Measurements from ENCODE around the gene UNC50.
"Not testable (repeated sequence)": the region's sequence is repeated elsewhere in the genome, so short reads cannot be mapped to it uniquely, and the experiment has no call there.

The UNC50 gene

GRCh38 chr2:98583816-98584618 is 24.4 kb upstream of the UNC50 start:
- no peak overlapping the region for H3K4me3 ChIP-seq (ENCODE audit: low read length)
- no peak for DNase-seq (ENCODE audit: low read depth)
- TF ChIP-seq CTCF (conservative IDR thresholded peaks at IDR 0.05; ENCODE audit: low read depth, low read length) = no peak

GRCh38 chr2:98585386-98585785 is 23.0 kb upstream of the UNC50 start:
- no peak for DNase-seq (ENCODE audit: low read depth)
- H3K4me3 ChIP-seq (ENCODE audit: low read length) = no peak overlapping the region
- no peak for TF ChIP-seq CTCF (conservative IDR thresholded peaks at IDR 0.05; ENCODE audit: low read depth, low read length)

- H3K4me3 ChIP-seq (ENCODE audit: low read length) = no peak overlapping the region
- DNase-seq (ENCODE audit: low read depth) = no peak
- no peak for TF ChIP-seq CTCF (conservative IDR thresholded peaks at IDR 0.05; ENCODE audit: low read depth, low read length)
Observed at GRCh38 chr2:98586551-98587140, 21.7 kb upstream of the UNC50 start.

- no peak for TF ChIP-seq CTCF (conservative IDR thresholded peaks at IDR 0.05; ENCODE audit: low read depth, low read length)
- no peak for DNase-seq (ENCODE audit: low read depth)
Observed at GRCh38 chr2:98588880-98589431, 19.4 kb upstream of the UNC50 start.

GRCh38 chr2:98589489-98589888 is 18.9 kb upstream of the UNC50 start:
- no peak for TF ChIP-seq CTCF (conservative IDR thresholded peaks at IDR 0.05; ENCODE audit: low read depth, low read length)
- DNase-seq (ENCODE audit: low read depth) = no peak
- H3K4me3 ChIP-seq (ENCODE audit: low read length) = no peak overlapping the region

More at GRCh38 chr2:98588880-98589431, 19.4 kb upstream of the UNC50 start:
- no peak overlapping the region for H3K4me3 ChIP-seq (ENCODE audit: low read length)

- DNase-seq (ENCODE audit: low read depth) = no peak
- TF ChIP-seq CTCF (conservative IDR thresholded peaks at IDR 0.05; ENCODE audit: low read depth, low read length) = no peak
- H3K4me3 ChIP-seq (ENCODE audit: low read length) = no peak overlapping the region
Observed at GRCh38 chr2:98592565-98592964, 15.8 kb upstream of the UNC50 start.

GRCh38 chr2:98594665-98595064 is 13.7 kb upstream of the UNC50 start:
- not testable (repeated sequence) for H3K4me3 ChIP-seq (ENCODE audit: low read length); DNase-seq (ENCODE audit: low read depth)

Data from retinal pigment epithelial cell (primary cell).